H9 (cell line): Measurements from ENCODE around the gene VWA8. TPM values are rescaled to one million over a fixed set of nuclear protein-coding genes. Genes with fewer than 3 reads are reported as not detected.

Source experiments
- DNase-seq: peaks from one replicate; pipeline ENCODE4 v3.0.0-alpha.2; 2017
- H2AFZ ChIP-seq: one replicate; pipeline ENCODE4 v1.6.1; 2013; ENCODE audit warnings: mild to moderate bottlenecking, low read length, control low read depth, moderate library complexity
- H2AK5ac ChIP-seq: 2 replicates; pipeline ENCODE4 v1.6.1; 2013; ENCODE audit warnings: low read length, control low read depth, mixed read lengths; ENCODE audit not compliant: insufficient read length
- H2BK120ac ChIP-seq: one replicate; pipeline ENCODE4 v1.6.1; 2013; ENCODE audit warnings: low read depth, mild to moderate bottlenecking, low read length, control low read depth, inconsistent platforms; ENCODE audit not compliant: poor library complexity, severe bottlenecking
- H2BK12ac ChIP-seq: 2 replicates; pipeline ENCODE4 v1.6.1; 2013; ENCODE audit warnings: low read length, control low read depth, mixed read lengths, low read depth; ENCODE audit not compliant: insufficient read length
- H2BK15ac ChIP-seq: 2 replicates; pipeline ENCODE4 v1.6.1; 2013; ENCODE audit warnings: low read depth, low read length, control low read depth
- H2BK20ac ChIP-seq: one replicate; pipeline ENCODE4 v1.6.1; 2013; ENCODE audit warnings: low read depth, mild to moderate bottlenecking, low read length, control low read depth, inconsistent platforms; ENCODE audit not compliant: poor library complexity, severe bottlenecking
- H2BK5ac ChIP-seq: 2 replicates; pipeline ENCODE4 v1.6.1; 2013; ENCODE audit warnings: low read length, control low read depth, mixed read lengths; ENCODE audit not compliant: insufficient read length
- H3K14ac ChIP-seq: 2 replicates; pipeline ENCODE4 v1.6.1; 2013; ENCODE audit warnings: low read length, control low read depth; ENCODE audit not compliant: insufficient read depth
- H3K18ac ChIP-seq: 2 replicates; pipeline ENCODE4 v1.6.1; 2013; ENCODE audit warnings: low read depth, mild to moderate bottlenecking, mixed read lengths, low read length, control low read depth; ENCODE audit not compliant: insufficient read length
- H3K23ac ChIP-seq: 2 replicates; pipeline ENCODE4 v1.6.1; 2013; ENCODE audit warnings: low read length, control low read depth, mixed read lengths, low read depth; ENCODE audit not compliant: insufficient read length
- H3K23me2 ChIP-seq: 2 replicates; pipeline ENCODE4 v1.6.1; 2013; ENCODE audit warnings: low read depth, mild to moderate bottlenecking, mixed read lengths, low read length, control low read depth; ENCODE audit not compliant: insufficient read length, poor library complexity, severe bottlenecking
- H3K27ac ChIP-seq: 2 replicates; pipeline ENCODE4 v1.5.1; 2013; ENCODE audit warnings: low read length, control low read depth, mixed read lengths, low read depth; ENCODE audit not compliant: insufficient read length
- H3K27me3 ChIP-seq: 2 replicates; pipeline ENCODE4 v1.6.1; 2013; ENCODE audit warnings: low read length, control low read depth, inconsistent platforms; ENCODE audit not compliant: insufficient read depth
- H3K4ac ChIP-seq: 2 replicates; pipeline ENCODE4 v1.6.1; 2013; ENCODE audit warnings: low read depth, mild to moderate bottlenecking, control low read depth, inconsistent platforms, low read length, moderate library complexity
- H3K4me1 ChIP-seq: 2 replicates; pipeline ENCODE4 v1.6.1; 2013; ENCODE audit warnings: low read length, control low read depth, inconsistent platforms; ENCODE audit not compliant: insufficient read depth
- H3K4me2 ChIP-seq: 2 replicates; pipeline ENCODE4 v1.6.1; 2013; ENCODE audit warnings: low read length, control low read depth, mixed read lengths; ENCODE audit not compliant: insufficient read length, insufficient read depth
- H3K56ac ChIP-seq: 2 replicates; pipeline ENCODE4 v1.6.1; 2013; ENCODE audit warnings: low read depth, mild to moderate bottlenecking, mixed read lengths, low read length, control low read depth; ENCODE audit not compliant: insufficient read length
- H3K79me1 ChIP-seq: 2 replicates; pipeline ENCODE4 v1.6.1; 2013; ENCODE audit warnings: low read depth, mild to moderate bottlenecking, moderate library complexity, low read length, control low read depth, inconsistent platforms; ENCODE audit not compliant: insufficient read depth, poor library complexity, severe bottlenecking
- H3K79me2 ChIP-seq: 2 replicates; pipeline ENCODE4 v1.6.1; 2013; ENCODE audit warnings: low read length, control low read depth, inconsistent platforms; ENCODE audit not compliant: insufficient read depth
- H3K9ac ChIP-seq: 2 replicates; pipeline ENCODE4 v1.6.1; 2013; ENCODE audit warnings: low read length, control low read depth, mixed read lengths; ENCODE audit not compliant: insufficient read length; ENCODE audit errors: extremely low read depth
- H3K9me3 ChIP-seq: one replicate; pipeline ENCODE4 v1.6.1; 2013; ENCODE audit warnings: low read depth, low read length, inconsistent platforms; ENCODE audit not compliant: control insufficient read depth
- H3T11ph ChIP-seq: one replicate; pipeline ENCODE4 v1.6.1; 2013; ENCODE audit warnings: mild to moderate bottlenecking, low read length, control low read depth, inconsistent platforms
- H4K20me1 ChIP-seq: one replicate; pipeline ENCODE4 v1.6.1; 2013; ENCODE audit not compliant: control insufficient read depth, insufficient read length, insufficient read depth
- H4K5ac ChIP-seq: 2 replicates; pipeline ENCODE4 v1.6.1; 2013; ENCODE audit warnings: low read depth, mild to moderate bottlenecking, mixed read lengths, low read length, control low read depth; ENCODE audit not compliant: insufficient read length
- H4K8ac ChIP-seq: replicated peaks from 2 replicates; pipeline ENCODE4 v1.6.1; 2013; ENCODE audit warnings: low read length, control low read depth, mixed read lengths, low read depth; ENCODE audit not compliant: insufficient read length
- H4K91ac ChIP-seq: 2 replicates; pipeline ENCODE4 v1.6.1; 2013; ENCODE audit warnings: low read depth, mild to moderate bottlenecking, moderate library complexity, mixed read lengths, low read length, control low read depth; ENCODE audit not compliant: insufficient read length
- H3K27ac Mint-ChIP-seq, 3 experiments: 2 replicates in 2 of 3; 3 replicates in 1 of 3; pipeline ENCODE4 v1.8.0; 2020 to 2021; ENCODE audit warnings: mixed read lengths in 3 of 3, mild to moderate bottlenecking in 1 of 3, moderate library complexity in 1 of 3
- H3K27me3 Mint-ChIP-seq: 2 replicates; pipeline ENCODE4 v1.8.0; 2021; ENCODE audit warnings: low read depth, mild to moderate bottlenecking, moderate library complexity, mixed read lengths
- H3K36me3 Mint-ChIP-seq, 3 experiments: 2 replicates in 2 of 3; 3 replicates in 1 of 3; pipeline ENCODE4 v1.8.0; 2020 to 2021; ENCODE audit warnings: low read depth in 3 of 3, mixed read lengths in 3 of 3; ENCODE audit not compliant: insufficient read depth in 1 of 3
- H3K4me1 Mint-ChIP-seq, 2 experiments: 2 replicates each; pipeline ENCODE4 v1.8.0; 2020; ENCODE audit warnings: mixed read lengths in 2 of 2
- H3K4me3 Mint-ChIP-seq, 2 experiments: 2 replicates in 1 of 2; 3 replicates in 1 of 2; pipeline ENCODE4 v1.8.0; 2020 to 2021; ENCODE audit warnings: mild to moderate bottlenecking in 2 of 2, mixed read lengths in 2 of 2, moderate library complexity in 1 of 2
- H3K9me3 Mint-ChIP-seq, 2 experiments: 2 replicates in 1 of 2; 3 replicates in 1 of 2; pipeline ENCODE4 v1.8.0; 2020; ENCODE audit warnings: mild to moderate bottlenecking in 2 of 2, mixed read lengths in 2 of 2, moderate library complexity in 1 of 2
- CTCF ChIP-seq: fragments of 200-600 bp; sonication (generic); conservative IDR thresholded peaks from 3 replicates; pipeline ENCODE4 v1.8.0; 2021; ENCODE audit warnings: antibody characterized with exemption, mild to moderate bottlenecking
- WGBS: extraction: QIAGEN DNeasy Blood & Tissue Kit; methylation state at CpG from one replicate; pipeline ENCODE4 v1.1.7; 2013; ENCODE audit warnings: missing lambda C conversion rate, low lambda C conversion rate, mixed read lengths; ENCODE audit not compliant: insufficient read length; ENCODE audit errors: extremely low coverage; 5-methylcytosine and 5-hydroxymethylcytosine counted together
- total RNA-seq: library from RNA; stranded (reverse); gene quantifications from 2 replicates; pipeline ENCODE4 v1.2.1, GENCODE V29; 2021

Gene VWA8
- total RNA-seq, 1 experiment from 2014 or later, result 17.4 TPM

- Histone ChIP-seq H3K9ac (no peak overlapping the region), H3K4me1 (no peaks in the 10 kb centered on the region), H3K4me2 (no peak overlapping the region), H3K79me1 (no peaks in the 10 kb centered on the region), H3K4ac (no peak overlapping the region), H2BK20ac (no peak overlapping the region), H3K23me2 (no peaks in the 10 kb centered on the region), H2BK12ac (no peak overlapping the region), H4K8ac (no peak overlapping the region), H3K18ac (no peak overlapping the region), H3K23ac (no peak overlapping the region), H2BK120ac (no peak overlapping the region), H2BK5ac (no peak overlapping the region), H2AK5ac (no peak overlapping the region), H2BK15ac (no peak overlapping the region), H3K79me2 (no peaks in the 10 kb centered on the region), H4K20me1 (no peaks in the 10 kb centered on the region), H3K27me3 (no peaks in the 10 kb centered on the region), H3K9me3 (no peaks in the 10 kb centered on the region), H4K91ac (no peak overlapping the region), H3K56ac (no peak overlapping the region), H3K27ac (no peak overlapping the region), H3T11ph (no peak overlapping the region), H2AFZ (no peak overlapping the region), H4K5ac (no peak overlapping the region), H3K14ac (no peak overlapping the region)
- H3K9me3 Mint-ChIP-seq, result no peaks in the 10 kb centered on the region
- peak overlapping the region in 2 of 3 experiments; percentile 2 to 78; a peak in 4 of 7 replicates for H3K27ac Mint-ChIP-seq
- WGBS, result no CpG with 5 or more reads among the region's 1 CpG
- no peak overlapping the region for H3K4me3 Mint-ChIP-seq
- H3K36me3 Mint-ChIP-seq, result no peaks in the 10 kb centered on the region
- H3K4me1 Mint-ChIP-seq, result peaks cover 0 to 4% of the 10 kb centered on the region in 2 experiments; a peak in 2 of 4 replicates
- H3K27me3 Mint-ChIP-seq, result no peaks in the 10 kb centered on the region
- no peak for TF ChIP-seq CTCF
- no peak for DNase-seq
Measured at GRCh38 chr13:41766439-41766838, 194.5 kb downstream of the VWA8 start.
